MM.1S (cell line): ENCODE measurements around the gene NDUFS6.

Experiments used
- CTCF ChIP-seq: fragments of 300-600 bp; sonication (generic); IDR thresholded peaks from 2 replicates; pipeline ENCODE4 v1.5.1; 2016; ENCODE audit warnings: antibody characterized with exemption, low read length, mixed read lengths
- EZH2 ChIP-seq: fragments of 300-600 bp; sonication (generic); optimal IDR thresholded peaks from 2 replicates; pipeline ENCODE3; 2017; ENCODE audit warnings: low read depth, mild to moderate bottlenecking, antibody characterized with exemption, low read length, mixed read lengths
- EZH2phosphoT487 ChIP-seq: fragments of 300-600 bp; sonication (generic); IDR thresholded peaks from 2 replicates; pipeline ENCODE4 v1.6.1; 2018; ENCODE audit warnings: antibody characterized with exemption, low read length

- TF ChIP-seq CTCF (no peak), EZH2phosphoT487 (no peak), EZH2 (no peak)
Measured at GRCh38 chr5:1751864-1752822, 49.1 kb upstream of the NDUFS6 start.
